HG02885 (cell line): ENCODE data around the gene DOCK9.

Experiments
- ATAC-seq: cut with Tn5 transposase; IDR thresholded peaks from one replicate; pipeline ENCODE4 v1.9.1; 2021; ENCODE audit warnings: mild to moderate bottlenecking; ENCODE audit not compliant: unreplicated experiment, poor library complexity

The DOCK9 gene

GRCh38 chr13:98890186-98890585, 87.7 kb downstream of the DOCK9 start:
- no peak for ATAC-seq

- no peak for ATAC-seq
These were observed 88.3 kb downstream of the DOCK9 start for GRCh38 chr13:98889419-98890085.

- no peak for ATAC-seq
These were observed 89.0 kb downstream of the DOCK9 start for GRCh38 chr13:98888890-98889279.

GRCh38 chr13:98888222-98888889, 89.5 kb downstream of the DOCK9 start:
- ATAC-seq = no peak

GRCh38 chr13:98886587-98887230, 91.2 kb downstream of the DOCK9 start:
- ATAC-seq = no peak

GRCh38 chr13:98885600-98885999, 92.3 kb downstream of the DOCK9 start:
- no peak for ATAC-seq

- no peak for ATAC-seq
These were observed 93.9 kb downstream of the DOCK9 start for GRCh38 chr13:98883998-98884397.

GRCh38 chr13:98881390-98881789, 96.5 kb downstream of the DOCK9 start:
- no peak for ATAC-seq

GRCh38 chr13:98880677-98881076, 97.2 kb downstream of the DOCK9 start:
- no peak for ATAC-seq

- ATAC-seq = no peak
These were observed 97.9 kb downstream of the DOCK9 start for GRCh38 chr13:98879957-98880356.

- ATAC-seq = no peak
These were observed 98.7 kb downstream of the DOCK9 start for GRCh38 chr13:98879127-98879520.

GRCh38 chr13:98878486-98879126, 99.3 kb downstream of the DOCK9 start:
- no peak for ATAC-seq

- ATAC-seq = no peak
These were observed 99.9 kb downstream of the DOCK9 start for GRCh38 chr13:98877936-98878335.

- no peak for ATAC-seq
These were observed 100.4 kb downstream of the DOCK9 start for GRCh38 chr13:98877466-98877865.

GRCh38 chr13:98875146-98875729, 102.6 kb downstream of the DOCK9 start:
- peak; percentile 93 for ATAC-seq

GRCh38 chr13:98874029-98874397, 103.9 kb downstream of the DOCK9 start:
- ATAC-seq = no peak

- ATAC-seq = no peak
These were observed 104.4 kb downstream of the DOCK9 start for GRCh38 chr13:98873377-98874028.

- ATAC-seq = no peak
These were observed 106.1 kb downstream of the DOCK9 start for GRCh38 chr13:98871727-98872126.

- no peak for ATAC-seq
These were observed 108.3 kb downstream of the DOCK9 start for GRCh38 chr13:98869408-98870090.

- ATAC-seq = no peak
These were observed 108.9 kb downstream of the DOCK9 start for GRCh38 chr13:98868932-98869331.
